Heart left ventricle (tissue), 13 donors: ENCODE data around the gene CHCHD6.

Experiments
- POLR2A ChIP-seq, 2 donors: fragments of 450-650 bp; IDR thresholded peaks; one replicate each; pipeline ENCODE4 v1.6.1; 2017; ENCODE audit warnings: antibody characterized with exemption in 2 of 2, mild to moderate bottlenecking in 2 of 2, moderate library complexity in 2 of 2
- TF ChIP-seq, protein P1 (sequence below), 12 donors: fragments of 200-600 bp; sonication (generic) in 4 of 12; IDR thresholded peaks; one replicate each; pipeline versions ENCODE4 v1.5.0 to v1.8.0; 2018 to 2022; ENCODE audit warnings: antibody characterized with exemption in 12 of 12, mild to moderate bottlenecking in 5 of 12
- donor health status: ischemic (EF 13 %, LVEDD 7.1; RV severe dilation, severe dysfunction).
- donor health status: DM: no; HTN: yes; CAD: no.
- donor health status: DM: no; HTN: no; CAD: no.
- donor health status: ischemic (EF 25% LVEDD 6.9; RV normal size, moderate dysfunction).
- donor health status: ischemic (EF 25% LVEDD 5.7; RV mildly dilated, moderate dysfunction).
- donor health status: ischemic (EF 35%, LVEDD 5.7; RV mildly dilated, moderate dysfunction).
- donor health status: nonischemic (EF 11% LVEDD 7.7; RV severe dilation, severe dysfunction).
- donor health status: DM: yes; HTN: yes; CAD: no.
- donor health status: PGD.
- donor health status: ischemic (EF 29% LVEDD 5.4; RV normal size, mild dysfunction).
- donor health status: nonischemic (EF 23%, LVEDD 6.1; RV moderate dilation, normal function).

DNA sequence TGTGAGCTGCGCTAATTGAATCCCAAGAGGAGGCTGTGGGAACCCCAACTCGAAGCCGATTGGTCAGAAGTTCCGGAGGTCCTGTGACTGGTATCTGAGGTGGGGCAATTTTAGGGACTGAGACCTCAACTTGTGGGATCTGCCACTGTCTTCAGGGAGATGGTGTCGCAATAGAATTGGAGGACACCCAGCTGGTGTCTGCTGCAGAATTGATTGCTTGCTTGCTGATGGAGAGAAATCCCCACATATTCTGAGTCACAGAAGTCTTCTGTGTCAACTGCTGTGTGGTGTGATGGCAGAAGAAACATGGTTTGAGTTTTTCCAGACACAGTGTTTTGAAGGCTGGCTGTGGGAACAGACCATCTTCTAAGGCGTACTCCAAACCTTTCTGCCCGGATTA, 179.2 kb downstream of the CHCHD6 start:
- TF ChIP-seq POLR2A (IDR thresholded peaks at IDR 0.05), result no peak
- TF ChIP-seq, protein P1, sequence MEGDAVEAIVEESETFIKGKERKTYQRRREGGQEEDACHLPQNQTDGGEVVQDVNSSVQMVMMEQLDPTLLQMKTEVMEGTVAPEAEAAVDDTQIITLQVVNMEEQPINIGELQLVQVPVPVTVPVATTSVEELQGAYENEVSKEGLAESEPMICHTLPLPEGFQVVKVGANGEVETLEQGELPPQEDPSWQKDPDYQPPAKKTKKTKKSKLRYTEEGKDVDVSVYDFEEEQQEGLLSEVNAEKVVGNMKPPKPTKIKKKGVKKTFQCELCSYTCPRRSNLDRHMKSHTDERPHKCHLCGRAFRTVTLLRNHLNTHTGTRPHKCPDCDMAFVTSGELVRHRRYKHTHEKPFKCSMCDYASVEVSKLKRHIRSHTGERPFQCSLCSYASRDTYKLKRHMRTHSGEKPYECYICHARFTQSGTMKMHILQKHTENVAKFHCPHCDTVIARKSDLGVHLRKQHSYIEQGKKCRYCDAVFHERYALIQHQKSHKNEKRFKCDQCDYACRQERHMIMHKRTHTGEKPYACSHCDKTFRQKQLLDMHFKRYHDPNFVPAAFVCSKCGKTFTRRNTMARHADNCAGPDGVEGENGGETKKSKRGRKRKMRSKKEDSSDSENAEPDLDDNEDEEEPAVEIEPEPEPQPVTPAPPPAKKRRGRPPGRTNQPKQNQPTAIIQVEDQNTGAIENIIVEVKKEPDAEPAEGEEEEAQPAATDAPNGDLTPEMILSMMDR (IDR thresholded peaks at IDR 0.05), result no peak
